Astrocyte of the hippocampus (primary cell): Measurements from ENCODE around the gene KRTAP10-10.
"Not testable (repeated sequence)": the region's sequence is repeated elsewhere in the genome, so short reads cannot be mapped to it uniquely, and the experiment has no call there.

Experiments used
- DNase-seq: peaks from one replicate; pipeline ENCODE4 v3.0.0; 2011; ENCODE audit warnings: low read depth, low spot score

KRTAP10-10 gene, protein sequence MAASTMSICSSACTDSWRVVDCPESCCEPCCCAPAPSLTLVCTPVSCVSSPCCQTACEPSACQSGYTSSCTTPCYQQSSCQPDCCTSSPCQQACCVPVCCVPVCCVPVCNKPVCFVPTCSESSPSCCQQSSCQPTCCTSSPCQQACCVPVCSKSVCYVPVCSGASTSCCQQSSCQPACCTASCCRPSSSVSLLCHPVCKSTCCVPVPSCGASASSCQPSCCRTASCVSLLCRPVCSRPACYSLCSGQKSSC

DNA sequence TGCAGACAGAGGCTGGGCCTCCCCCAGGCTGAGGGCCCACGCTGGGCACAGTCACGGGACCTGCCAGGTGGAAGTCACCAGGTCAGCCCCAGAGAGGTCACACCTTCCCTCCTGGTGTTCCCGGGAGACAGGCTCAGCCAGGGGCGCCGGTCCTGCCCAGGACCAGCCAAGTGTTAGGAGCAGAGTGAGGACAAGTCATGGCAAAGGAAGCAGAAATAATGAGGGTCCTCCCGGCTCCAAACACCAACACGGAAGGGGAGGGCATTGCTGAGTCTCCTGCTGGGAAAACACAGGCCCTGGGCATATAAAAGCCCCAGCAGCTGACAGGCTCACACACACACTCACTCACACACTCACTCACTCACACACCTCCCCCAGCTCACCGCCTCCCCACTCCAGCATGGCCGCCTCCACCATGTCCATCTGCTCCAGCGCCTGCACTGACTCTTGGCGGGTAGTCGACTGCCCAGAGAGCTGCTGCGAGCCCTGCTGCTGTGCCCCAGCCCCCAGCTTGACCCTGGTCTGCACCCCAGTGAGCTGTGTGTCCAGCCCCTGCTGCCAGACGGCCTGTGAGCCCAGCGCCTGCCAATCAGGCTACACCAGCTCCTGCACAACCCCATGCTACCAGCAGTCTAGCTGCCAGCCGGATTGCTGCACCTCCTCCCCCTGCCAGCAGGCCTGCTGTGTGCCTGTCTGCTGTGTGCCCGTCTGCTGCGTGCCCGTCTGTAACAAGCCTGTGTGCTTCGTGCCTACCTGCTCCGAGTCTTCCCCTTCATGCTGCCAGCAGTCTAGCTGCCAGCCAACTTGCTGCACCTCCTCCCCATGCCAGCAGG, at the start of gene KRTAP10-10:
Gene KRTAP10-10 (plus strand): TSS at position 339 of the 833 bp plus-strand sequence. CDS start 62 bp downstream, at position 401.
- DNase-seq = no peak

DNA sequence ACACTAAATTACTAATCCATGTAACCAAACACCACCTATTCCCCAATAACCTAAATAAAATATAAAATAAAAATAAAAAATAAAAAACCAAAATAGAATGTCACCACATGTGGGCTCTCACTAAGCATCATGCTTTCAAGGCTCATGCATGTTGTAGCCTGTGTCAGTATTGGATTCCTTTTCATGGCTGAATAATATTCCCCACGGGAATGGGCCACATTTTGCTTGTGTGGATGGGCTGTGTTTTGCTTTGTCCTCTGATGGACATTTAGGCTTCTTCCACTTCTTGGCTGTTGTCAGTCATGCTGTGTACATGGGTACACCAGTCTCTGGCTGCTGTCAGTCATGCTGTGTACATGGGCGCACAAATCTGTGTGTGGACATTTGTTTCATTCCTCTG, 48.1 kb upstream of the KRTAP10-10 start:
- no peak for DNase-seq

DNA sequence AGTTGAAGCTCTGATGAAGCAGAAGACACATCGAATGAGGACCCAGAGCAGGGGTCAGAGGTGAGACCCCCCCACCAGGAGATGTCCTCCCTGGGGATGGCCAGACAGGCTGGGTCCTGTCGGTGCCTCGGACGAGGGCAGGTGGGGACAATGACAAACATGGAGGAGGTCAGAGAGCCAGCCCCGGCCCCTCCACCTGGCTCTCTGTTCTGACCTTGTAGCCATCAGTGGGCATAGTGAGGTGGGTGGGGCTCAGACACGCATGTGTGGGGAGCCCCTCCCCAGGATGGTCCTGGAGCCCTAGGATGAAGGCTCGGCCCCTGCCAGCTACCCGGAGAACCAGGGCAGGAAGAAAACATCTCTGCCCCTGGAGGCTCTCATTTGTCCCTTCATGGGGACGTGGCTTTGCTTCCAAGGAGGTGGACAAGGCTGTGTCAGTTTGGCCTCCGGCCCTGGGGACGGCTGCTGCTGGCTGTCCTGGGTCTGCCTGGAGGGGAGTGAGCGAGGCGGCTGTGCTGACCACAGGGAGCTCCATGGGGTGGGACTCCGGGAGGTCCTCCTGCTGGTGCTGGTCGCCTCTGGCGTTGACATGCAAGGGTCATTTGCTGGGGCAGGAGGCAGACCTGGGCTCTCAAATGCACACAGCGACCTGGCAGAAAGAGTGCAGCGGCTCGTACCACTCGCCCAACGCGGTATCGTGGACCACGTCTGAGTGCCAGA, 47.4 kb upstream of the KRTAP10-10 start:
- DNase-seq = no peak

DNA sequence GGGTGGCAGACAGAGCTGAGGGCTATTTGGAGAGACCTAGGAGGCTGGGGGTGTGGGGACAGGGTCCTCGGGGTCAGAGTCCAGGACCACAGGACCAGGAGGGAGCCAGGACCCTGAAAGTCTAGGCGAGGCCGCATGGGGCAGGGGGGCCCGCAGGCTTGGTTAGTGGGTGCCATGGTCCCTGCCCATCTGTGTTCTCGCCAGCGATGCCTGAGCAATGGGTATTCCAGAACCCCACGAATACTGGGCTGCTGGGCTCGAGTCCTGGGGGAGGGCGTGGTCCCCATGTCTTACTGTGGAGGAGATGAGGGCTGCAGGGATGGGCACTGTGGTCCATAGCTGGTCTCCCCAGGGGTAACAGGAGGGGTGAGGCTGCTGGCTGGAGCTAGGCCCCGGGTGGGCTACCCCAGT, 46.8 kb upstream of the KRTAP10-10 start:
- DNase-seq = no peak

DNA sequence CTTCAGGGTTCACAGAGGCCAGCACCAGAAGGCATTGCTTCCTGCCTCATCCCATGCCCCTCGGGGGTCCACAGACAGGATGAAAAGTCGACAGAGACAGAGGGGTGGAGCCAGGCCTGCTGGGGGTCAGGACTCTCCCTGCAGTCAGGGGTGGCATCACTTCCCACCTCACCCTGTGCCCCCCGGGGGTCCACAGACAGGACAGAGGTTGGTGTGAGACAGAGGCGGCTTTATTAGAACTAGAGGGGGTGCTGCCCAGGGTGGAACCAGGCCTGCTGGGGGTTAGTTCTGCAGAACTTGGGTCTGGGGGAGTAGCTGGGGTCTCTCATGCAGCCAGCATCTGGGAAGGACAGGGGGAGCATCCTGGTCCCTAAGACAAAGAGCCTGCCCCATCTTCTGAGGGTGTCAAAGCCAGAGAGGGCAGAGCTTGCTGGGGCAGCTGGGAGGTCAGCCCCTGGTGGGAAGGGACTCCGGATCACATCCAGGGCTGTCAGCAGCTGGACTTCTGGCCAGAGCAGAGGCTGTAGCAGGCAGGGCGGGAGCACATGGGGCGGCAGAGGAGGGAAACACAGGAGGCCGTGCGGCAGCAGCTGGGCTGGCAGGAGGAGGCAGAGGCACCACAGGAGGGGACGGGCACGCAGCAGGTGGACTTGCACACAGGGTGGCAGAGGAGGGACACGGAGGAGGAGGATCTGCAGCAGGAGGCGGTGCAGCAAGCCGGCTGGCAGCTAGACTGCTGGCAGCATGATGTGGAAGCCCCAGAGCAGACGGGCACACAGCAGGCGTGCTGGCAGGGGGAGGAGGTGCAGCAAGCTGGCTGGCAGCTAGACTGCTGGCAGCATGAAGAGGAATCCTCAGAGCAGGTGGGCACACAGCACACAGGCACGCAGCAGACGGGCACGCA, 46.0 kb upstream of the KRTAP10-10 start:
- not testable (repeated sequence) for DNase-seq

DNA sequence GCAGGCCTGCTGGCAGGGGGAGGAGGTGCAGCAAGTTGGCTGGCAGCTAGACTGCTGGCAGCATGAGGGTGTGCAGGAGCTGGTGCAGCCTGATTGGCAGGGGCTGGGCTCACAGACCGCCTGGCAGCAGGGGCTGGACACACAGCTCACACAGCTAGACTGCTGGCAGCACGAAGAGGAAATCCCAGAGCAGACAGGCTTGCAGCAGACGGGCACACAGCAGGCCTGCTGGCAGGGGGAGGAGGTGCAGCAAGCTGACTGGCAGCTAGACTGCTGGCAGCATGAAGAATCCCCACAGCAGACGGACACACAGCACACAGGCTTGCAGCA, 45.4 kb upstream of the KRTAP10-10 start:
- DNase-seq = not testable (repeated sequence)

DNA sequence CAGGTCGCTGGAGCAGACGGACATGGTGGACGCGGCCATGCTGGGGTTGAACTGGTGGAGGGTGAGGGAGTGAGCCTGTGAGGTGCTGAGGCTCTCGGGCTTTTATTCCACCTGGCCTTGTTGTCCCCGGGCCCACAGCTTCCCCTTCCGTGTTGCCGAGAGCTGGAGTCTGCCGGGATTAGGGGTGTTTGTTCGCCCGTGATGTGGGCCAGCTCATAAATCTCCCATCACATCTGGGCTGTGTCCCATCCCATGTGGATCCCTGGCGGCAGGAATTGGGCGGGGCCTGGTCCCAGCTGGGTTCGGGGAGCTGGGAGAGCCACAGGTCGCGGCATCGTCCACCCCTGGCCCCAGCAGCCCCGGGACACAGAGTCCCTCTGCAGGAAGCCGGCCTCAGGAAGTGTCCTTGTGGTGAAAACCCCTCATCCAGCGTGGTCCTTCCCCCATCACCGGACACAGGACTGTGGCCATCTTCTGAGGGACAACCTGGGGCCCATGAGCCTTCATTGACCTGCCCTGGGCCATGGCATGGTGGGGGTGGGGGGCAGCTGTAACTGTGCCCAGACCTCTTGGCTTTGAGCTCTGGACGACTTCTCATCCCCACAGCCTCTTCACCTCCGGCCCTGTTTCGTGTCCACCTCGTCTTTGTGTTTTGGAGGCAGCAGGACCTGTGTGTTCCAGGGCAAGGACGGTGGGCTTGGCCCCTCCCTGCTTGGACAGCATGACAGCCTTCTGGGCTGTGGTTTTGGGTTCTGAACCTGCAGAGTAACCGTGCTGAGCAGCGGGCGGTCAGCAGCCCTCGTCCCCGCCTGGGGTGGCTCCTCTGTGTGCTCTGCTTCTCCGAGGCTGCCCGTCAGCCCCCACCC, 44.5 kb upstream of the KRTAP10-10 start, which contains the start of gene KRTAP10-6:
Gene KRTAP10-6 (minus strand): TSS at position 60 of the 866 bp plus-strand sequence. CDS start 21 bp downstream, at position 39.
- DNase-seq = no peak

DNA sequence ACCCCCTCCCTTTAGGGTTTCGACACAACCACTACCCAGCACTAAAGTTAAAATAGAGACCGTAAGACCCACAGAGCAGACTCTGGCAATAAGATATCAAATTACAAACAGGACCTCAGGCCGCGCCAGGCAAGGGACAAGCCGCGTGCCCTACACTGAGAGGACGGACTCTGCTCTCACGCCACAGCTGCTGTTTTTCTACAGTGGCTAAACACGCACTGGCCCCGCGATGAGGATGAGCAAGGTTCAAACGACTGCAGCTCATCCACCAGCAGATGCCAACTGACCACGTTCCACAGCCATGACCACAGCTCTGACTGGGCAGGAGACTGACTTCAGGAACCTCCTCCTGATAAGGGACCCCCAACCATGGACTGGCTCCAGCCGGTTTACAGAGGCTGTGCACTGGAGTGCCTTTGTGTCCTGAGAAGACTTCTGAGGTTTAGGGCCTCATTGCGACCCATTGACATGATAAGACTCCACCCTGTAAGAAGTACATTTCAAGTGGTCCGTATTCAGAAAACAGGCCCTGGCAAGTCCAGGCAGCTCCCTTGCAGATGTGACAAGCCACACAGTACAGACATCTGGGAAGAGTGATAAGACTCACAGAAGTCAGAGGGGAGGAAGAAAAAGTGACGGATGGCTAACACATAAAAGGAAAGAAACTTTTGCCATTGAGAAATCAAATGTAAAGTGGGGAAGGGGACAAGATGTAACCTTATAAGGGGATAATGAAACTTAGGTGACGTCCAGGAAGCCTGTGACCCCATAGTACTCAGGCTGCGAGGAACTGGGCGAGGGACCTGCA, 43.4 kb upstream of the KRTAP10-10 start:
- no peak for DNase-seq

DNA sequence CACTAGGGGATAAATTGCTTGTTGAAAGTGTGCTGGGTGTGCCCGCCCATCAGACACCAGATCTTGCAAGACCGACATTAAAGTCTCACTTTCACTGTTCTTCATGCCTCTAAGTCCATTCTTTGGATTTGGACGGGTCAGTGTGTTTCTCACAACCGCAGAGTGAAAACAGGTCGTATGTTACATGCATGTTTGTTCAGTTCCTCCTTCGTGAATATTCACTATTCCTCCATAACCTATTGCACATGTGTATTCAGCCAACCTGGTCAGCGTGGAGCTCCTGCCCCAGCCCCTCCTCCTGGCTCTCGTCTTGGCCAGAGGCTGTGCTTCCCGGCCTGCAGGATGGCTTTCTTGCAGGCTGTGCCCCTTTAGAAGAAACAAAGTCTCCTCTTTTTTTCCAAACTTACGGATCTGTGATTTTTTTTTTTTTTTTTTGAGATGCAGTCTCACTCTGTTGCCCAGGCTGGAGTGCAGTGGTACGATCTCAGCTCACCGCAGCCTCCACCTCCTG, 42.7 kb upstream of the KRTAP10-10 start:
- no peak for DNase-seq

DNA sequence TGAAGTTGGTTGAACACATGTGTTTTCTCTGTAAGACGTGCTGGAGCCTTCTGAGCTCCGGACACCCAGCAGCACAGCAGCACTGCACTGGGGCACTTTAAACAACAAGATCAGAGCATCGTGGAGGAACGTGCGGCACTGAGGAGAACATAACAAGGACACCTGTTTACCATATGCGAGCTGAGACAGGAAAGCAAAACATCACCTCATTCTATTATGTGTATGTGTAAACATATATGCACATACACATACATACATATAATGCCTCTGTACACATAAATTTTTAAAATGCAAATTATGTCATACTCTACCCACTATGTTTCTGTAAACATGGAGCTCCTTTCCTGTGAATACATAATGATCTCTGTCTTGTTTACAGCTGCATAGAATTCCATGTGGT, 41.6 kb upstream of the KRTAP10-10 start:
- no peak for DNase-seq

DNA sequence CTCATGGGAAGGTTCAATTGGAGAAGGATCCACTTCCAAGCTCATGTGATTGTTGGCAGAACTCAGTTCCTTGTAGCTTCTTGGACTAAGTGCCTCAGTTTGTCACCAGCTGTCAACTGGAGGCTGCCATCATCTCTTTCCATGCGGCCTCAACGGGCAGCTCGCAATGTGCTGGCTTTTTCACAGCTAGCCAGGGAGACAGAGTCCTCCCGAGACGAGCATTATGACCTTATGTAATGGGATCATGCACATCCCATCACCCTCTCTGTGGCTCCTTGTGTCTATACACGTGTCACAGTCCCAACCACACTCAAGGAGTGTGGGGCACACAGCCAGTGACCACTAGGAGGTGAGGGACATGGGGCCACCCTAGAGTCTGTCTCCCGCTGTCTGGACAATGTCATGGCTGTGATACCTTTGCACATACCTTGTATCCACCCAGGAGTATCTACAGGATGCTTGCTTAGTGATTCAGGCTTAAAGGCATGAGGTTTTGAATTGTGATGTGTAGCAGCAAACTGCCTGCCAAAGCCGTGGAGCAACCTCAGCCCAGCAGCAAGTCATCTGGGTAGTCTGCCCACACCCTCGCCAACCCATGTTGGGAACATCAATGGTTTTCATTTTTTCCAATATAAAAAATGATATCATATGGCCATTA, 41.0 kb upstream of the KRTAP10-10 start:
- DNase-seq = peak; percentile 33

DNA sequence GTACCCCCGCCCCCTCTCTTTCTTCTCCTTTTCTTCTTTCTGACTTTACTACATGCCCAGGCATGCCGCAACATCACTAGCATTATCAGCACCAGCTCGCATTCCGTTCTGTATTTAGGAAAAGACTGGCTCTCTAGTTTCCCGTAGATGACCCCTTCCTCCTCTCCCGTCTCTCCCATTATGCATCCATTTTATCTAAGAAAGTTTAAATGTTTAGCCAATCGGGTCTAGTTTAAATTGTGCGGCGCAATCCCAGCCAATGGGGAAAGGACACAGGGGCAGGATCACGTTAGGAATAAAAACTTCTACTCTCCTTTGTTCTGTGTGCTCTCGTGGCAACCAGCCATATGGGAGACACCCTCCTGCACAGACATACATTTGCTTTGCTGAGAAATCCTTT, 39.1 kb upstream of the KRTAP10-10 start:
- DNase-seq = no peak

DNA sequence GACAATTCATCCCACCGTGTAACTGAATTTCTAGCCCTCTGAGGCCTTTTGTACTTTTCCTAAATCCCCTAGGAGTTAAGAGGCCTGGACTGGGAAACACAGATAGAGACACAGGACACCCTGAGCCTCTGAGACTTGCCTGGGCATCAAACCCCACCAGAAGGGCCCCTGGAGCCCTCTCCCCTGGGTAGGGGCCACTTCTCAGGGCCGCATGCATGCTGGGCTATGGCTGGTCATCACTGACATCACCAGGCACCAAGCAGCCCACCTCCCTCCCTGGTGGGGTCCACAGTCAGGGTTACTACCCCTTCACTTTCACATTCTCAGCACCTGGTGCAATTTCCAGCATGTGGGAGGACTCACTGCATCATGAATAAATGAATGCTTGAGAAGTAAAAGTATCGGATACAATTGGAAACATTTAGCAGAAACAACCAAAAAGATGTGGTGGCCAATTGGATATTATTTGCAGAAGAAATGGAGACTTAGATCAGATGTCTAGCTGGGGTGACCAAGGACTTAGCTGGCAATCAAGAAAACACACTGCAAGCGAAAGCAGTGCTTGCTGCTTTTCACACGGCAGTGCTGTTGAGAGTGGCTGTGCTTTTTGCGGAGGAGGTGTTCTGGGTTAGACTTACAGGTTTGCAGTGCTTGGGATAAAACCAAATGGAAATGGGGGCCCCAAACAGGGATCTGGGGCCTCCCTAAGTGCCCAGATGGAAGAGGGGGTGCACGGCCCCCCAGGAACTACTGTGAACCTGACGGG, 37.7 kb upstream of the KRTAP10-10 start:
- DNase-seq = no peak

DNA sequence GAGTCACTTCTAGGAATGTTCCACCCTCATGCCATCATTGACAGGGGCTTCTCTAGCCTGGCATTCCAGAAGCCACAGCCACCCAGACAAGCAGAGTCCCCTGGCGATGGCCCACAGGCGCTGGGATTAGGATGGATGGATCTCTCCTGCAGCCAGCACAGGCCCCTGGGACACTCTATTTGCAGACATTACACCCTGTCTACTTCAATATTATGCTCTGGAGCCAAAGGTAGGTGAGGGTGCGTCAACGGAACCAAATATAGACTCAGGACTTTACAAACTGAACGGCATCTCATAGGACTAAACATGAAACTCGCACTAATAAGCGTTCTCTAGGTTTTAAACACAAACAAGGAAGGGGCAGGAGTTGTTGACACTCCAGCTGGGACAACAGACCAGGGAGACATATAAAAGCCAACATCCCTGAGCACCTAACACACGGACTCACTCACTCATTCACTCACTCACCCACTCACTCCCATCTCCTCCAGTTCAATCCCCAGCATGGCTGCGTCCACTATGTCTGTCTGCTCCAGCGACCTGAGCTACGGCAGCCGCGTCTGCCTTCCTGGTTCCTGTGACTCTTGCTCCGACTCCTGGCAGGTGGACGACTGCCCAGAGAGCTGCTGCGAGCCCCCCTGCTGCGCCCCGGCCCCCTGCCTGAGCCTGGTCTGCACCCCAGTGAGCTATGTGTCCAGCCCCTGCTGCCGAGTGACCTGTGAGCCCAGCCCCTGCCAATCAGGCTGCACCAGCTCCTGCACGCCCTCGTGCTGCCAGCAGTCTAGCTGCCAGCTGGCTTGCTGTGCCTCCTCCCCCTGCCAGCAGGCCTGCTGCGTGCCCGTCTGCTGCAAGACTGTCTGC, 36.8 kb upstream of the KRTAP10-10 start, which contains the start of gene KRTAP10-7:
Gene KRTAP10-7 (plus strand): TSS at position 480 of the 861 bp plus-strand sequence. CDS start 25 bp downstream, at position 505.
- not testable (repeated sequence) for DNase-seq

DNA sequence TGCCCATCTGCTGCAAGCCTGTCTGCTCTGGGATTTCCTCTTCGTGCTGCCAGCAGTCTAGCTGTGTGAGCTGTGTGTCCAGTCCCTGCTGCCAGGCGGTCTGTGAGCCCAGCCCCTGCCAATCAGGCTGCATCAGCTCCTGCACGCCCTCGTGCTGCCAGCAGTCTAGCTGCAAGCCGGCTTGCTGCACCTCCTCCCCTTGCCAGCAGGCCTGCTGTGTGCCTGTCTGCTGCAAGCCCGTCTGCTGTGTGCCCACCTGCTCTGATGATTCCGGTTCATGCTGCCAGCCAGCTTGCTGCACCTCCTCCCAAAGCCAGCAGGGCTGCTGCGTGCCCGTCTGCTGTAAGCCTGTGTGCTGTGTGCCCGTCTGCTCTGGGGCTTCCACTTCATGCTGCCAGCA, 36.1 kb upstream of the KRTAP10-10 start:
- DNase-seq = not testable (repeated sequence)

DNA sequence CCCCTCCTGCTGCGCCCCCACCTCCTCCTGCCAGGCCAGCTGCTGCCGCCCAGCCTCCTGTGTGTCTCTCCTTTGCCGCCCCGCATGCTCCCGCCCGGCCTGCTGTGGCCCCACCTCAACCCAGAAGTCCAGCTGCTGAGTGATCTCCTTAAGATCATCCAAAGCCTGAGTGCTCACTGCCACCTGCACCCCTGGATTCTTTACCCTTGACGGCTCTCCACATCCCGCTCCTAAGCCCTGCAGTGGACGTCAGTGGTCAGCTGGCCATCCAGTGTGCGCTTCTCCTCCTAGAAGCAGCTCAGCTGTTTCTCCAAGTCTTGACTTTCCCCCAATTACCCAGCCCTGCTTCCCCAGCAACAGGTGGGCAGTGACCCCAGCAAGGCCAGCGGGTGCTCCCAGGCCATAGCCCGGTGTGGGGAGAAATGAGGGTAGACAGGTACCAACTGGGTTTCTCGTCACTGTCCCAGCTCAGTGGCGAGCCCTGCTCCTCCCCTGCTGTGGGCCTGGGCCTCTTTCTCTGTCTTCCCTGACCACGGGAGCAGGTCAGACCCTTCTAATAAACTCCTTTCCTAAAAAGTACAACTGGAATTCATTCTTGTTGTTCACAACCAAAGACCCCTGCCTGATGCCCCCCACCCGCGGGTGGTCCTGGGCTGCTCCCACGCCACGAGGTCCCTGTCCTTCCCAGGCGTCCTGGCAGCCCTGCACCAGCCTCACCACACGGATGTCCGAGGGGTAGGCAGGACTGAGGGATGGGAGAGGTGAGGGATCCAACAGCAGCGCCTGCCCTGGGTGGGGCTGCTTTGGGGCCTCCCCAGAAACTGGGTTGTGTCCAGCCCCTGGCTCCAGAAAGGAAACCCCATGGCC, 35.3 kb upstream of the KRTAP10-10 start:
- DNase-seq = no peak
